HG03097 (cell line): ENCODE data around the gene GPR84.

ENCODE experiments used
- ATAC-seq: cut with Tn5 transposase; IDR thresholded peaks from one replicate; pipeline ENCODE4 v1.9.1; 2021; ENCODE audit not compliant: unreplicated experiment, low FRiP score

Gene GPR84

DNA sequence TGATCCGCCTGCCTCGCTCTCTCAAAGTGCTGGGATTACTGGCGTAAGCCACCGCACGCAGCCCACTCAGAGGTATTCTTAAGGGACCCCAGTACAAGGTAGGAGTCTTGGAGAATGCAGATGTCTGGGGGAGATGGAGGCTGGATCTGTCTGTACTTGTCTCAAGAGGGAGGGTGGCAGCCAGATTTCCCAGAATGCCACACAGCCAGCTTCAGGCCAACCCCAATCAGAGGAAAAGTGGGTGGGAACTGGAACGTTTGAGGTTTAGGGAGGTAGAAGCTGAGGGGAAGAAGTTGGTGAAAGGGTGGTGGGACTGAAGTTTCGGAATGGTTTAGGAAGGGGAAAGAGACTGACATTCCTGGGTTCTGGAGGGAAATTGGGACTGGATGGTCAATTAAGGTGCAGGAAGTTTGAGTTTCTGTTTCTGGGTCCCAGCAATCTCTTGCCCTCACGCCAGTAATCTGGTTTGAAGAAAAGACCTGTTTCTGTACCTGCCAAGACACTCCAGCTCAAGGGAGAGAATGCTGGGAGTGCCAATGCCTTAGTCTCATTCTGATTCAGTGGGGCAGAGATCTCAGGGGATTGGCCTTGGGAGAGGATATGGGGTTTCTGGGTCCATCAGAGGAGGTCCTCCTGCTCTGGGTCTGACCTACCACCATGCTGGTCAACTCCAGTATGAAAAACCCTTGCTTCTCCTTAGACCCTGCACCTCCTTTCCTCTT is 28.4 kb upstream of the GPR84 start:
- no peak for ATAC-seq

DNA sequence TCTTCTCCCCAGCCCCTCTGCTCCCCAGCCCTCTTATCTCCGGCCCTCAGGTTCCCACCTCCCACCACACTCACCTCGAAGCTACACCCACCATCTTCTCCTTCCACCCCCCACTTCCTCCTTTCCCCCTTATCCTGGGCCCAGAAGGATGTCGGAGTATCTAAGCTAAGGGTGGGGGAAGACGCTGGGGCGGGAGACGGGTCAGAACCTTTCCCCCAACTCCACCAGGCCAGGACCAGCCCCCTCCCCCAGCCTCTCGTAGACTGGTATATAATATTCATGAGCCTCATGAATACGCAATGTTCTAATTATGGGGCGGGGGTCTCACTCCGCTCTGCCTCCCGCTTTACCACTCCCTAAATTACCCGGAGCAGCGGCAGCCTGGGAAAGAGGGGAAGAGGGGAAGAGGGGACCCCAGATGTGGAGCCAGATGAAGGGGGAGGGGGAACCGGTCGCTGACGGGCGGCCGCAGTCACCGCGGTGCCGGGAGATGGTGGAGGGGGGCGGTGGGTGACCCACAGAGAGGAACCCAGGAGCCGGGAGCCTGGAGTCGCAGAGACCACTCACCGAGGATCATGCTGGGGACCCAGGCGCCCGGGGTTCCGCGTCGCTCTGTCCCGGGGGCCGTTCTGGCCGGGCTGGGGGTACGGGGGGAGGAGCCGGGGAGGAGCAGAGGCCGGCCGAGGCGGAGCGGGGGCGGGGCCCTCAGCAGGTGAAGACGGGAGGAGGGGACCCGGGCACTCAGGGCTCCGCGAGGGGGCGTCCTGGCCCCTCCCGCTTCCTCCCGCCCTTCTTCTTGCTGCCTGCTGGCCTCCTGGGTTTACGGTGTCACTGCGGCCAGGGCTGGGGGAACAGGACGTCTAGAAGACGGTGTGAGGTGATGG is 26.6 kb upstream of the GPR84 start:
- no peak for ATAC-seq

DNA sequence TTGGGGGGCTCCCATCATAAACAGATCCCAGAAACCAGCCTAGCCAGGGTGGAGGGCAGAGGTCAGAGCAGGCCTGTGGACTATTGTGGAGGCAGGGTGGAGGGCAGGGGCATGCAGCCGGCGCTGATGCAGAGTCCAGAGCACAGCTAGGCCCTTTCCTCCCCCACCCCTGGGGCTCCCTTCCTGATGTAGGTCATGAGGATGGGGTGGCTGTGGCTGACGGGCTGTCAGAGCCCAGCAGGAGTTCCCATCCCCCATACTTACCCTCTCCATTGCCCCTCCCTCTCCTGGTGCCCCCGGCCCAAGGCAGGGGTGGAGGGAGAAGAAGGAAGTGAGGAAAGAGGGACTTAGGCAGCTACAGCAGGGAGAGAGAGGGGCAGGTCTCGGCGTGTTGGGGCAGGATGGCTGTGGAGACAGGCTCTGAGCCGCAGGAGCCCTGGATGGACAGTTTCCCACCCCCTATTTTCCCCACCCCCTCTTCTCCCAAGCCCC is 25.9 kb upstream of the GPR84 start:
- no peak for ATAC-seq

DNA sequence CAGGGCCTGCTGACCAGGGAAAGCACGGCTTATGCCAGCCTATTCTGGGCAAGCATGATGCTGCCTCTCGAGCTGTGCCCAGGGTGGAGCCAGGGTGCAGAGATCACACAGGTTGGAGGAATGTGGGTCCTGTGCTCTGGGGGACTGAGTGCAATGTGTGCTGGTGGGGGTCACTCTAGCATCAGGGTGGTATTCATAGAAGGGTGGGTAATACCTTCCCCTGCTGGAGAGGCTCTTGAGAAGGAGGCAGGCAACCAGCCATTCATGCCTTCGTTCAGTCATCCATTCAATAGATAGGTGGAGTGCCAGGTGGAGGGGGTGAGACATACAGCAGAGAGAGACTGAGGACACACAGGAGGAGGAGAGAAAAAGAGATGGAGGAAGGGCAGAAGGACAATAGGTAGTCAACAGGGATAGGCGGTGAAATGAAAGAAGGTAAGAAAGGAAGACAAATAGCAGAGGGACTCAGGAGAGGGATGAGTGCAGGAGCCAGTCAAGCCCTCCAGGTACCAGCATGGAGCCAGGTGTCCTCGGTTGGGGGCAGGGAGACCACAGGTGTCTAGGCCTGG is 25.4 kb upstream of the GPR84 start:
- no peak for ATAC-seq

DNA sequence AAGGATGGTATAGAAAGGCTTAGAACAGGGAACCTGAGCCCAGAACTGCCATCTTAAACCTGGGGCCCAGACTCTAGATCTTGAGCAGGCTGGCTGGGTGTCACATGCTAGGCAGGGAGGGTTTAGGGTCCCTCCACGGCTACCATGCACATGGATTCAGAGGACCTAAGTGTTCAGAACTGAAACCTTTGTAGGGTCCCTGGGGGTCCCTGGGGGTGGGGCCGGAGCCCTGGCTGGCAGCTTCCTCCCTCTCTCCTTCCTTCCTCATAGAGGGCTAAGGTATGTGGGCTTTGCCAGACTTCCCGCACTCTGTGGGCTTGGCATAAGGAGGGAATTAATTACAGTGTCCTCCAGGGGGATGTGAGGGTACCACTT is 24.8 kb upstream of the GPR84 start:
- no peak for ATAC-seq

DNA sequence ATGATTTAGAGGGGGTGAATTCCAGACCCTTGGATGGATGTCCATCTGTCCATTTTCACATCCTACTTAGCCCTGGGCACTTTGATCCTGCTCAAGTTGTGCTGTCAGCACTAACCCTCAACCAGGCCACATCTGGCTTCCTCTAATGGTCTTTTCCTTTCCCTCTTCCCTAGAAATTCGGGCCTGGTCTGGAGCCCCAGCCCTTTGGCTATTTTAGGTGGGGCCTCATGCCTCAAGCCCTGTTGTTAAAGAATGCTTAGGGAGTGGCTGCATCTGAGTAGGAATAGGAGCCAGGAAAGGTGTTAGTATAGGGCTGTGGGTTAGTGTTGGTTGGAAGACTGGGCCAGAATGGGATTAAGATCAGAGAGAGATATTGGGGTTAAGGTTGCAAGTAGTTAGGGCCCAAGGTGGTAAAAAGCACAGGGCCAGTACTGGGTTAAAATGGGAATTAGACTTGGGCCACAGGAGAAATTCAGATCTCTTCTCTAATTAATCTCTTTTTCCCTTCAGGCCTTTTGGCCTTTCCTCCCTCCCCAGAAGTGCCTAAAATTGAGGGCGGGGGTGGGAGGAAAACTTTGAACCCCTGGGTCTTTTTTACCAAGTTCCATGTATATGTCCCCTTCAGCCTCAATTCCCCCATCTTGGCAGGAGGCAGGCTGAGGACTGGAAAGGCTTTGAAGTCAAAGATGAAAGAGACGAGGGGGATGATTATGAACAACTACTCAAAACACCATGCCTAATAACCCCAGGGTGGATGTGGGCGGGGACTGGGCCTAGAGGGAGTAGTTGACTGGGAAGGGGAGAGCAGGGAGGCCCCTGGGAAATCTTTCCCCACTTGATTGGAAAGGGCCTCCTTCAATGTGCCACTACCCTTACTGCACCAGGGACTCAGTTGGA is 24.2 kb upstream of the GPR84 start:
- no peak for ATAC-seq

- ATAC-seq: no peak
Measured at GRCh38 chr12:54387114-54387467, 22.8 kb upstream of the GPR84 start.

GRCh38 chr12:54386403-54387113 is 22.3 kb upstream of the GPR84 start:
- ATAC-seq: no peak

- no peak for ATAC-seq
Measured at GRCh38 chr12:54385251-54385914, 21.1 kb upstream of the GPR84 start.

- no peak for ATAC-seq
Measured at GRCh38 chr12:54384591-54385041, 20.3 kb upstream of the GPR84 start, which contains the start of gene ZNF385A. Gene ZNF385A (minus strand): TSS chr12:54384733. CDS start chr12:54384514, 219 bp downstream.

DNA sequence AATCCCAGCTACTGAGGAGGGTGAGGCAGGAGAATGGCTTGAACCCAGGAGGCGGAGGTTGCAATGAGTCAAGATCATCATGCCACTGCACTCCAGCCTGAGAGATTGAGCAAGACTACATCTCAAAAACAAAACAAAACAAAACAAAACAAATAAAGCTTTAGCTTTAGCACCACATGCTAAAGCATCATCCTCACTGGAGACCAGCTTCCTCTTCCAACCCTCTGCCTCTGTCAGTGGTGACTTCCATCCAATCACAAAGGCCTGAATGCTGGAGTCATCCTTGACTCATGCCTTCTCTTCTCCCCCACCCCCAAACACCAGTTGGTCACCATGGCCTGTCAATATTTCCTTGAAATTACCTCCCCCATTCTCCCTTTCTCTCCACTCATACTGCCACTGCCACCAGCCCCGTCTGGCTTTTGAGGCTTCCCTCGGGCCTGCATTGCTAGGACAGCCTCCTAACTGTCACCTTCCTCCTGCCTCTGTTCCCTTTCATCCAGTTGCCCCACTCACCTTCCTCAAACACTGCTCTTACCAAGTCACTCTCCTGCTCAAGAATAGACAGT is 18.8 kb upstream of the GPR84 start:
- no peak for ATAC-seq

DNA sequence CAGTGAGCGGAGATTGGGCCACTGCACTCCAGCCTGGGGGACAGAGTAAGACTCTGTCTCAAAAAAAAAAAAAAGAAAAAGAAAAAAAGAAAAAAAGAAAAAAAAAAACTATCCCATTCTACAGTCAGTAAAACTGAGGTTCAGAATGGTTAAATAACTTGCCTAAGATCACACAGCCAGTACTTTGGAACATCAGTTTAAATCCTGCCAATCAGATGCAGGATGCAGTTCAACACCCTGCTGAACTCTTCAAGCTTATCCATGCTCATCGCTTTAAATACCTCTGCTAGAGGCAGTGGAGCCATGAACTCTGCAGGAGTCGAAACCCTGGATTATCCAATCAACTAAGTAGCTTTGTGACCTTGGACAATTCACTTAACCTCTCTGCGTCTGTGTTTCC is 16.9 kb upstream of the GPR84 start:
- ATAC-seq: no peak

DNA sequence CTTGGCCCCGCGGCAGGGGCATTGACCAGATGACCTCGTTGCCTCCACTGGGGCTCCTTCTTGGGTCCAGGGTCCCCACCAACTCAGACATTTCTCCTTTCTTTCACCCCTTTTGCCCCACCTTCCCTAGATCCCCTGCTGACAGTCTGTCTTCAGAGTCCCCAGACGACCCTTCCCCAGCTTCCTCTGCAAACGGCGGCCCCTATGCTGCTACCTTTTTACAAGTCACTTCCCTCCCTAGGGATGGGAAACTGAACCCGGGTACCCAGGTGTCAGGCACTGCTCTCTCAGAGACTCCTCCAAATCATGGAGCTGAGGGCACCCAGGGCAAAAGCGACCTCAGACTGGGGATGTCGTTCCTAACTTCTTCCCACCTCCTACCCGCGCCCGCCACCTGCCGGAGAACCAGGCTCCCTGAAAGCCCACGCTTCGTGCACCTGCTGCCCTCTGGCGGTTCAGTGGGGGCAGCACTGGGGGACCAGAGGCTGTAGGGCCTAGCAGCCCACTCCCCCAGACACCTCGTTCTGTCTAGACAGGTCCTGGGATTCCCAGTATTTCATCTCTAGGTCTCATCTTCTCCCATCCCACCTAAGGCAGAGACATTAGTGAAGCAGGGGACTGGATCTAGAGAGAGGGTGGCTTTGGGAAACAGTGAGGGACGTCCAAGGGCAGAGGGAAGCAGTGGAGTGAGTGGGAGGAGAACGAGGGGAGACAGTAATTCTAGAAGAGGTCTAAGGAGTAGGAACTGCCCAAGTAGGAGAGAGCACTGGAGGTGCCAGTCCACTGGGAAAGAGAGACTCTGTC is 15.3 kb upstream of the GPR84 start:
- ATAC-seq: peak; percentile 60

DNA sequence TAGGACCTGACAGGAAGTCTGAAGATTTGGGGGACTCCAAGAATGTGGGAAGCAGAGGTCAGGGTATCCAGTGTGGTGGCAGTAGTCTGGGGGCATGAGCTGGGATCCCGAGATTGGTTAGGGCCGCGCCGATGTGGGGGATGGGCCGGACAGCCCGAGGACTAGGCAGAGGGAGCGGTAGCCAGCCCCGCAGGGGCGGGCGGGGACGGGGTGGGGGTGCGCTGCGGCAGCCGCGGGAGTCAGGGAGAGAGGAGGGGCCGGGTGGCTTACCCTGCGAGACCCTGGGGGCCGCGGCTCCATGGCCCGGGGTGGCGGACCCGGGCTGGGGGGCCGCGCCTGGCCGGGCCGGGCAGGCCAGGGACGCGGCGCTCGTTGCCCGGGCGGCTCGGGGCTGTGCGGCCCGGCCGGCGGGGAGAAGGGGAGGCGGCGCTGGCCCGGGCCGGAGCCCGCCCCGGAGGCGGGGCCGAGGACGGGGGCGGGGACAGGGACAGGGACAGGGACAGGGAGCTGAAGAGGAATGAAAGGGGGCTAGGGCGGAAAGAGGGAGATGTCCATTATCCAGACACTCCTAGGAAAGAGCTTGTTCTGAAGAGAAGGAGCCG is 14.6 kb upstream of the GPR84 start:
- no peak for ATAC-seq

DNA sequence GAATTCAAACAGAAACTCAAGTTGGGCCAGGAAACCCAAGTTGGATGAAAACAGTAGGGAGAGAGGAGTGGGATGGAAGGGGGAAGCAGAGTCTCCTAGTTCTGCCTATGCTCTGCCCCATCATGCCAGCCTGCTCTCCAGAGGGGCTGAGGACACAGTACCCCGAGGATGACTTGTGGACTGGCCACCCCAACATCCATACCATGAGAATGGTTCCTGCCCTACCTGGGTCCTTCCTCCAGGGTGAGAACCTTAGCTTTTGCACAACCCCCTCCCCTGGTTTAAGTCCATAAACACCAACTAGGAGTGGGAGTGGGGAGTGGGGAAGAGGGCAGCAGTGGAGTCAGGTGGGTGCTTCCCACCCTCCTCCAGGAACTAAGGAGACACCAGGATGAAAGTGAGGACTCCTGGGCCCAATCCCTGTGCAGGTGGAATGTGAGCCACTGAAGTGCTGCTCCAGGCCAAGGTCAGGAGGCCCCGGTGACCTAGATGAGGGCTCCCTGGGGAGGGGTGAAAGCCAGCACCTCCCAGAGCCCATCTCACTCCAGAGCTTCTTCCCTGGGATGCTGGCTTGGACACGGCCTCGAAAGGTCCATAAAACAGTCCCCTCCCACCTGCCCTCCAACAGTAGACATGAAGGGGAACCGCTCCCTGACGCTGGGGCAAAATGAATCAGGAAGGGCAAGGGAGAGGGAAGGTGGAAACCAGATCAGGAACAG is 13.7 kb upstream of the GPR84 start:
- no peak for ATAC-seq

DNA sequence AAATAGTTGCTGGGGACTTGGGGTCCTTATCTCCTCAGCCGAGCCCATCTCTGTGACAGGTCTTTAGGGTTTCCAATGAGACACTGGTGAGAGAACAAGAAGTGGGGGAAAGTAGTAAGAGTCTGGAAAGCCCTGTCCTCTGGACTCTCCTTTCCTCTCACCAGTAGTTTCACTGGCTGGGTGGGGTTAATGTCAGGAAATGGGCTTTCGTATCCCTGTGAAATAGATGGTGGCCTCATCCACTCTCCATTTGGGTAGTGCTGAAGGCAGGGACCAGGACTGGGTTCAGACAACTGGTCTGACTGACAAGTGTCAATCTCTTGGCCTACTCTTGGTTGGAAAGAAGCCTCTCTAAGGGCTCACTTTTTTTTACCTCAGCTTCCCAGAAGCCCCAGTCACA is 12.7 kb upstream of the GPR84 start:
- ATAC-seq: no peak

DNA sequence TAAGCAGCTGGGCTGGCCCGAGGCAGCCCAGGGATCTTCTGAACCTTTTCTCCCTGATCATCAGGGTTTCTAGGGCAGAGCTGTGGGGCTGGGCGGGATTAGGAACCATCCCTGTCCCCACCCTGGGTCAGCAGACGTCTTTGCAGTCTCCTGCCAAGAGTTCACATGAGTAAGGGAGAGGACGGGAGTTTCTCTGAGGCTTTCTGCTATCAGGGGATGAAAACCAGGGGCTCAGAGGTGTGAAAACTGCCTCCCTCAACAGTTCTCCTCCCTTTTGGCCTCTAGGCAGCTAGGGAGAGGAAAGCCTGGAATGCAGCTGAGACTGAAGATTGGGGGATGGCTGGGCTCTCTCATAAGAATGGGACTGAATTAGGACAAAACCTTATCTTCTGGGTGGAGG is 12.3 kb upstream of the GPR84 start:
- no peak for ATAC-seq
